Mesothelial cell of epicardium (in vitro differentiated cells): ENCODE data around the gene ENOSF1. TPM values are rescaled to one million over a fixed set of nuclear protein-coding genes. Genes with fewer than 3 reads are reported as not detected.

Experiments
- DNase-seq, 2 experiments: peaks; one replicate each; pipeline ENCODE4 v3.0.0; 2021; ENCODE audit warnings: low spot score in 2 of 2; ENCODE audit not compliant: unreplicated experiment in 2 of 2
- H3K27ac Mint-ChIP-seq: 2 replicates; pipeline ENCODE4 v1.8.0; 2021; ENCODE audit warnings: mixed read lengths
- H3K27me3 Mint-ChIP-seq: 2 replicates; pipeline ENCODE4 v1.8.0; 2021; ENCODE audit warnings: low read depth, mixed read lengths
- H3K36me3 Mint-ChIP-seq: 2 replicates; pipeline ENCODE4 v1.8.0; 2021; ENCODE audit warnings: mixed read lengths
- H3K4me1 Mint-ChIP-seq: 2 replicates; pipeline ENCODE4 v1.8.0; 2021; ENCODE audit warnings: mixed read lengths
- H3K4me3 Mint-ChIP-seq: 2 replicates; pipeline ENCODE4 v1.8.0; 2021; ENCODE audit warnings: mild to moderate bottlenecking, moderate library complexity, mixed read lengths
- H3K9me3 Mint-ChIP-seq: 2 replicates; pipeline ENCODE4 v1.8.0; 2021; ENCODE audit warnings: mixed read lengths
- CTCF ChIP-seq: fragments of 200-600 bp; sonication (generic); IDR thresholded peaks from one replicate; pipeline ENCODE4 v1.5.0; 2021; ENCODE audit warnings: antibody characterized with exemption; ENCODE audit not compliant: unreplicated experiment
- total RNA-seq: library from RNA; stranded (reverse); gene quantifications from 3 replicates; pipeline ENCODE4 v1.2.1, GENCODE V29; 2021

ENOSF1 gene
- total RNA-seq, 1 donor from 2014 or later: 77.1 TPM

DNA sequence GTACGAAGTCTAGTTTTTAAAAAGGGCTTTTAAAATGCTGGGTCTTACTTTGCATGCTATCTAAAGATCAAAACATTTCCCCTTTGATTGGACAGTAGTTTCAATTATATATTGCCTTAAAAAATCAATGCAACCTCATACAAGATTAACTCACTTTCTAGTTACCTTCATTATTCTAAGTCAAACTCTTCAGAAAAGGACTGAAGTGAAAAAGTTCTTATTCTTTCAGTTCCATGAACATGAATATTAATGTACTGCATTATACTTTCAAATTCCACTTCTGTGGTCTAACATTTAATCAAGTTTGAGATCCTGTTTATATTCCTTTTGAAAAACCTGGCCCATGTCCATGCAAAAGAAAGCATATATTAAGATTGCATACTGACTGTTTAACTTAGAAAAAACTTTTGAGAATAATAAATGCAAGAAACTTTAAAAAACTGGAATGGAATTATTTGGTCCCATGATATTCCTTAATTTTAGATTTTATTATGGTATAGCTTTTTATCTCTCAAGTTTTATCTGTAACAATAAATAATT lies 11.2 kb upstream of the ENOSF1 start:
- Mint-ChIP-seq H3K36me3 (peaks cover 17% of the 10 kb centered on the region), H3K27ac (no peak overlapping the region), H3K4me3 (no peak overlapping the region), H3K27me3 (no peaks in the 10 kb centered on the region), H3K4me1 (no peaks in the 10 kb centered on the region), H3K9me3 (no peaks in the 10 kb centered on the region)
- TF ChIP-seq CTCF: no peak
- DNase-seq: no peak

DNA sequence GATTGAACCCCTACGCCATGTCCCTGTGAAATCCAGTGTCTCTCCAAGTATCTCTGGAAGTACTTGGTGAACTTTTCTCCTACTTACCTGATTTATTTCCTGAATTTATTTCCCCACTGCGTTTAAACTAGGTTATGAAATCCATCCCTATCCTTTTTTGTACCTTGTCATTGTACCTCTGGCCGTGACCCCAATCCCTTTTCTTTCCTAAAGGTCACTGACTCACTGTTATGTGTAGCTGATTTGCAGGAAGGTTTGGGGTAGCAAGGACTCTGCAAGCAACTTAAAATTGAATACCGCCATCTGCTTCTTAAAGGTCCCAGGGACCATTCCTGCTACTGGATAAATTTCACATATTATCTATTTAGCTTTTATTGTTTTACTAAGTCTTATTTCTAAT lies 4.6 kb upstream of the ENOSF1 start:
- no peak overlapping the region for H3K4me3 Mint-ChIP-seq
- no peak overlapping the region for H3K27ac Mint-ChIP-seq
- no peaks in the 10 kb centered on the region for H3K27me3 Mint-ChIP-seq
- H3K9me3 Mint-ChIP-seq: peaks cover 4% of the 10 kb centered on the region
- peaks cover 5% of the 10 kb centered on the region for H3K36me3 Mint-ChIP-seq
- TF ChIP-seq CTCF: no peak
- no peak for DNase-seq
- no peaks in the 10 kb centered on the region for H3K4me1 Mint-ChIP-seq

- Mint-ChIP-seq H3K4me3 (no peak overlapping the region), H3K4me1 (peaks cover 5% of the 10 kb centered on the region), H3K27me3 (no peaks in the 10 kb centered on the region), H3K36me3 (peaks cover 3% of the 10 kb centered on the region), H3K27ac (no peak overlapping the region), H3K9me3 (peaks cover 4% of the 10 kb centered on the region)
- no peak for DNase-seq
- TF ChIP-seq CTCF: no peak
Measured at GRCh38 chr18:715626-716025, 3.2 kb upstream of the ENOSF1 start.

DNA sequence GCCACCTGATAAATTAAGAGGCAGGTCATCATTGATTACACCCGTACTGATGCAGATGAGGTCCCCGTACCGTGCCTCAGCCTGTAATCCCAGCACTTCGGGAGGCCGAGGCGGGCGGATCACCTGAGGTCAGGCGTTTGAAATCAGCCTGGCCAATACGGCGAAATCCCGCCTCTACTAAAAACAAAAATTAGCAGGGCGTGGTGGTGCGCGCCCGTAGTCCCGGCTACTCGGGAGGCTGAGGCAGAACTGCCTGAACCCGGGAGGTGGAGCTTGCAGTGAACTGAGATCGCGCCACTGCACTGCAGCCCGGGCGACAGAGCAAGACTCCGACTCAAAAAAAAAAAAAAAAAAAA lies 683 bp upstream of the ENOSF1 start:
- peaks cover 7% of the 10 kb centered on the region for H3K4me1 Mint-ChIP-seq
- peaks cover 7% of the 10 kb centered on the region for H3K36me3 Mint-ChIP-seq
- TF ChIP-seq CTCF: no peak
- H3K27me3 Mint-ChIP-seq: no peaks in the 10 kb centered on the region
- H3K27ac Mint-ChIP-seq: no peak overlapping the region
- peaks cover 4% of the 10 kb centered on the region for H3K9me3 Mint-ChIP-seq
- no peak for DNase-seq
- H3K4me3 Mint-ChIP-seq: peak overlapping the region; percentile 62

DNA sequence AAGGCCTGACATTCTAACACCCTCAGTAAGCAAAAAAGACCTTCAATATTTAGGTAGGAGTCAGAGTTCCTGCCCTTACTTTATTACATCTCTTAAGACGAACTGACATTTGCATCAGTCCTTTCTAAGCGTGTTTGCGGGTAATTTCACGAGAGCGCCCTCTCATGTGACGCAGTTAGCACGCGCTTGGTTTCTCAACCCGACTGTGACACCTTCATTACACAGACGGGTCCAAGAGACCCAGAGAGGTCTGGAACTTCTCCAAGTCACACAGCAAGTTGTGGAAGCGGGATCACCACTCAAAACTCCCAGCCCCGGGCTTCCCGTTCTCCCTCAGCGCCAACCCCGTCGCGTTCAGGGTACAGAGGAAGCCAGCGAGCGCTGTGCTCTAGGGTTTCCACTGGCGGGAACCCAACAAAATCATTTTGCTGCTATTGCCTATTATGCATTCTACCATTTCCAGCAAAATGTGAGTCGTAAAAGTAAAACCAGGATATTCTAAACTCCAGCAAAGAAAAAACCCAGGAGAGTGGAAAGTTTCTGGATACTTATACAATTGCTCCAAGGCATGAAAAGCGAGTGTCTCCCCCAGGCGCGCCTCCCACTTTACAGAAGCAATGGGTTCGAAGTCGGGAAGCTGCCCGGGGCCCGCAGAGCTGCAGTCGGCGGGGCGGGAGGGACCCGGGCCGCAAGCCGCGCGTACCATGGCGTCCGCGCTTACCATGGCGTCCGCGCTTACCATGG lies 601 bp downstream of the ENOSF1 start:
- Mint-ChIP-seq H3K27ac (peak overlapping the region; percentile 7), H3K4me3 (peak overlapping the region; percentile 61), H3K27me3 (no peaks in the 10 kb centered on the region)

More for the DNA sequence above, 601 bp downstream of the ENOSF1 start:
- Mint-ChIP-seq H3K4me1 (peaks cover 7% of the 10 kb centered on the region), H3K36me3 (peaks cover 7% of the 10 kb centered on the region), H3K9me3 (peaks cover 4% of the 10 kb centered on the region)
- no peak for TF ChIP-seq CTCF
- peak in 1 of 2 experiments; percentile 50 for DNase-seq
